ENCODE measurements around the gene PELO.

PELO gene

DNA sequence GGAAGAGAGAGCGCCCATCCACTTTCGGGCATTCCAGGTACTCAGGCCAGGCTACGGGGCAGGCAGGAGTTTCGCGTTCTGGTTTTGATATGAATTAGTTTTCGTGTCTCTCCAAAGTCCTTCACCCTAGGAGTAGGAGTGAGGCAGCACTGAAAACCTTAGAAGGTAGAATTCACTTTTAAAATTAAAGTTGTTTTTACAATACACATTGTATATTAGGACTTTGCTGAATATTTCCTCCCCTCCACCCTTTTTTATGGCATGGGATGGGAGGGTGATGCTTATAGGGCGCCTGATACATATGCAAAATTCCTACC, 747 bp downstream of the PELO start:
- ChIA-PET CTCF (interaction anchor here (0.6 to 1.7 kb wide), 3 partner anchors 12 to 127 kb away, joined by 3 to 7 read pairs (median 5); no protein-coding TSS in a partner anchor), POLR2A (ENCODE audit: low non-redundant PET) (interaction anchor here (0.7 kb wide), 1 partner anchor 19 kb away, joined by 3 read pairs; no protein-coding TSS in a partner anchor)
- TF ChIP-seq, protein P1, sequence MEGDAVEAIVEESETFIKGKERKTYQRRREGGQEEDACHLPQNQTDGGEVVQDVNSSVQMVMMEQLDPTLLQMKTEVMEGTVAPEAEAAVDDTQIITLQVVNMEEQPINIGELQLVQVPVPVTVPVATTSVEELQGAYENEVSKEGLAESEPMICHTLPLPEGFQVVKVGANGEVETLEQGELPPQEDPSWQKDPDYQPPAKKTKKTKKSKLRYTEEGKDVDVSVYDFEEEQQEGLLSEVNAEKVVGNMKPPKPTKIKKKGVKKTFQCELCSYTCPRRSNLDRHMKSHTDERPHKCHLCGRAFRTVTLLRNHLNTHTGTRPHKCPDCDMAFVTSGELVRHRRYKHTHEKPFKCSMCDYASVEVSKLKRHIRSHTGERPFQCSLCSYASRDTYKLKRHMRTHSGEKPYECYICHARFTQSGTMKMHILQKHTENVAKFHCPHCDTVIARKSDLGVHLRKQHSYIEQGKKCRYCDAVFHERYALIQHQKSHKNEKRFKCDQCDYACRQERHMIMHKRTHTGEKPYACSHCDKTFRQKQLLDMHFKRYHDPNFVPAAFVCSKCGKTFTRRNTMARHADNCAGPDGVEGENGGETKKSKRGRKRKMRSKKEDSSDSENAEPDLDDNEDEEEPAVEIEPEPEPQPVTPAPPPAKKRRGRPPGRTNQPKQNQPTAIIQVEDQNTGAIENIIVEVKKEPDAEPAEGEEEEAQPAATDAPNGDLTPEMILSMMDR (conservative IDR thresholded peaks at IDR 0.05; ENCODE audit: low read depth): no peak; the same call in 1 of the 2 replicates
- DNase-seq (ENCODE audit: low spot score): peak; percentile 49
- H3K27ac ChIP-seq: peak overlapping the region; percentile 84

DNA sequence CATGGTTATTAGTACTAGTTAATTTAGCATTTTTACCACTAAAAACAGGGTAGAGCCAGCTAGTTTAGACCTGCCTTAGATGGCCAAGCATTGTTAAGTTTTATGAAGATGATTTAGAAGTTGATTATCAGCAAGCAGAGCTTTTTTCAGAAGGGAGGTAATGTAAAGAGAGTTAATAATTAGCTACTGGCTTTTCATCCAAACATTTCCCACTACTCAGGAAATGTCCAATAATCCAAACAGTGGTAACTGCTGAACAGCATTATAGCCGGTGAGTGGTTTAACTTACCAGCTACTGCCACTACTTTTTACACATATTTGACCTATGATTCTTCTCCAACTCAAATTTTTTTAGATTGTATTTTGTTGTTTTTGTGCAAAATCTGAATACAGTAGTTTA, 1.7 kb downstream of the PELO start:
- ChIA-PET CTCF (interaction anchor here (0.5 kb wide), 2 partner anchors 127 to 641 kb away, joined by 3 to 4 read pairs; no protein-coding TSS in a partner anchor), POLR2A (ENCODE audit: low non-redundant PET) (no interaction called here)
- H3K27ac ChIP-seq: no peak overlapping the region
- TF ChIP-seq, protein P1 (conservative IDR thresholded peaks at IDR 0.05; ENCODE audit: low read depth): no peak
- no peak for DNase-seq (ENCODE audit: low spot score)

DNA sequence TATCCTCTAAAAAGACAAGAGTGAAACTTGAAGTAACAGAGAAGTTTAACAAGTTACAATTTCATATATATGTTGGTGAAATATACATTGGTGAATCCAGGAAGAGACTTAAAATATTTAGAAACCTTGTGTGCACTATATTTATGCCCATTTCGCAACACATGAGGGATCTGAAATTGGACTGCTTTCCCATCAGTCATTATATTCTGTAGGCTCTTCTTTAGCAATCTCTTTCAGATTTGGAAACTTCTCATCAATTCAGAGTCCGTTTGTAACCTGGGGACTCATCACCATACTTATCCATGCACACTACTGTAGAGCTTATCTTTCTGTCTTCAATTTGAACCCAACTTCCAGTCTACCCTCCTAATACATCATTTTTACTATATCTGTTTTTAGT, 2.1 kb downstream of the PELO start:
- ChIA-PET CTCF (interaction anchor here (0.6 kb wide), 1 partner anchor 126 kb away, joined by 3 read pairs; no protein-coding TSS in a partner anchor), POLR2A (ENCODE audit: low non-redundant PET) (no interaction called here)
- DNase-seq (ENCODE audit: low spot score): no peak
- TF ChIP-seq, protein P1 (conservative IDR thresholded peaks at IDR 0.05; ENCODE audit: low read depth): no peak
- H3K27ac ChIP-seq: no peak overlapping the region

DNA sequence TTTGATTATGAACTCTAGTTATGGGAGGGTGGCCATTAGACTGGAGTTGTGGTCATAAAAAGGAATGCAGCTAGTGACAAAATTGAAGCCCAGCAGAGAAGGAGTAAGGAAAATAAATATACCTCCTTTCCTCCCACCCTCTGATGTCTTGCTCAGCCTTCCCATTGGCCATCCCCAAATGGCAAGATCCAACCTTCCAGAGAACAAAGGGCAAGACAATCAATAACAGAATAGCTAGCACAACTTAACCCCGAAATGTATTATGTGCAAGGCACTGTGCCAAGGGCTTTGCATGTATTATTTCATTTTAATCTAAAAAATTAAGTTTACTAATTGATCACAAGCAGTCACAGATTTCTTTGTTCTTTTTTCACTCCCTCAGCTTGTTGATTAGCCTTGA, 3.6 kb downstream of the PELO start:
- ChIA-PET POLR2A (ENCODE audit: low non-redundant PET) (no interaction called here), CTCF (interaction anchor here (0.7 kb wide), 1 partner anchor 10 kb away, joined by 3 read pairs; no protein-coding TSS in a partner anchor)
- H3K27ac ChIP-seq: no peak overlapping the region
- no peak for DNase-seq (ENCODE audit: low spot score)
- TF ChIP-seq, protein P1 (conservative IDR thresholded peaks at IDR 0.05; ENCODE audit: low read depth): no peak

DNA sequence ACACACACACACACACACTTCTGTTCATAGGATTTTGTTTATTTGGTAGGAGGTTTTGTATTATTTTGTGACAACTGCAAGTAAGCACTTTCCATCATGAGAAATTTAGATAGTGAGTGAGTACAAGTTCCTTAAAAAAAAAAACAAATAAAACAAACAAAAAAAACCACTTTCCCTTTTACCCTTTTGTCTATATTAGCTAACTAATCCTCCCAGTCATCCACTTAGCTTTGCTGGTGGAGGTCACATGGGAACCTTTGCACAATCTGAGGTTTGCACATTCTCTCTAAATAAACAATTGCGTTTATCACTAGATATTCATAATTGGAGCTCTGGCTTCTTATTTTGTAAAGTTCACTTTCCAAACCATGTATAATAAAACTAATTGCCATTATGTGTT, 6.8 kb downstream of the PELO start:
- H3K27ac ChIP-seq: no peak overlapping the region
- no peak for DNase-seq (ENCODE audit: low spot score)
- TF ChIP-seq, protein P1 (conservative IDR thresholded peaks at IDR 0.05; ENCODE audit: low read depth): no peak
- CTCF ChIA-PET: interaction anchor here (0.7 to 1.2 kb wide), 2 partner anchors 121 to 1132 kb away, joined by 5 to 10 read pairs; no protein-coding TSS in a partner anchor
- POLR2A ChIA-PET (ENCODE audit: low non-redundant PET): no interaction called here

DNA sequence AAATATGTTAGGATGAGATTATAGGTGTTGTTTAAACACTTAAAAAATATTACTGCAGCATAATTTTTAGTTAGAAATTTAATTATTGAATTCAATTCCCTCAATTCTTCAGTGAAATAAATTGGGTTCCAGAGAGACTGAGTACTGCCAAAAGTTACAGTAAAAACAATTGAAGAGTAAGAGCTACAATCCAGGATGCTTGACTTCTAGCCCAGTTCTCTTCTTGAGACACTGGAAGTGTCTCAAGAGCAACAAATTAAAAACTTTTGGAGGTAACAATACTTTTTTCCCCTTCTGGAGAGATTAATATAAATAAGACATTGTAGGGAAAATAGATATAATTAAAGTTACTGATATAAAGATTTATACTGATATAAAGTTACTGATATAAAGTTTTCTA, 8.3 kb downstream of the PELO start:
- CTCF ChIA-PET: interaction anchor here (0.7 to 1.5 kb wide), 3 partner anchors 9 to 1648 kb away, joined by 3 to 4 read pairs (median 3); partner anchors contain the start of genes ITGA1 and PELO
- no peak for DNase-seq (ENCODE audit: low spot score)
- POLR2A ChIA-PET (ENCODE audit: low non-redundant PET): no interaction called here
- TF ChIP-seq, protein P1 (conservative IDR thresholded peaks at IDR 0.05; ENCODE audit: low read depth): no peak
- H3K27ac ChIP-seq: no peak overlapping the region
